K562 (cell line): ENCODE measurements around the gene GRIK5. TPM values are rescaled to one million over a fixed set of nuclear protein-coding genes. Genes with fewer than 3 reads are reported as not detected.

ENCODE experiments used
- ATAC-seq: fragments of 200-7000 bp; cut with Tn5 transposase; 3 replicates; pipeline ENCODE4 v1.9.1; 2020; ENCODE audit warnings: moderate library complexity
- BruUV-seq: library from RNA; stranded (reverse); fragments of 400-500 nt; replicated peaks from 2 replicates; lab custom pipeline; 2021; lab: Mats Ljungman, UMichigan
- CTCF ChIA-PET: fragments of 300-600 bp; formaldehyde crosslinking; extraction: SDS; loops from one replicate; lab custom pipeline; 2021; ENCODE audit warnings: low intra/inter-chr PET ratio; lab: Yijun Ruan, JAX
- POLR2A ChIA-PET: fragments of 300-600, 350-650 bp; sonication (Branson Sonifier 250); formaldehyde crosslinking; extraction: SDS; loops from one replicate; lab custom pipeline; 2021; ENCODE audit warnings: antibody characterized with exemption, inconsistent platforms; lab: Yijun Ruan, JAX
- DNase-seq, 4 experiments: peaks; one replicate each; pipeline versions ENCODE4 v3.0.0 to v3.0.0-alpha.2; 2011 to 2018; ENCODE audit warnings: low spot score in 3 of 4, mixed read lengths in 3 of 4; ENCODE audit errors: extremely low read depth in 1 of 4
- FAIRE-seq: peaks from 2 replicates; lab custom pipeline; 2011; peaks lifted over from hg19 to GRCh38; lab: Jason Lieb, UNC
- H2AFZ ChIP-seq: 2 replicates; pipeline ENCODE4 v1.6.0; 2011; ENCODE audit warnings: low read depth, low read length, control low read depth, inconsistent platforms
- H3K27ac ChIP-seq: fragments of 200-600 bp; 3 replicates; pipeline ENCODE4 v1.8.0; 2011; ENCODE audit warnings: low read depth, mild to moderate bottlenecking, control low read depth, inconsistent platforms, low read length, moderate library complexity, mixed read lengths; ENCODE audit errors: extremely low read depth
- H3K27me3 ChIP-seq, 2 experiments: fragments of 300-600 bp in 1 of 2; 2 replicates in 1 of 2; 3 replicates in 1 of 2; pipeline versions ENCODE4 v1.6.0 to v1.8.0; 2011; ENCODE audit warnings: inconsistent platforms in 2 of 2, low read length in 2 of 2, mild to moderate bottlenecking in 1 of 2, mixed read lengths in 1 of 2, moderate library complexity in 1 of 2; ENCODE audit not compliant: control insufficient read depth in 2 of 2, insufficient read depth in 2 of 2
- H3K36me3 ChIP-seq: fragments of 300-600 bp; 3 replicates; pipeline ENCODE4 v1.8.0; 2011; ENCODE audit warnings: mild to moderate bottlenecking, low read length, inconsistent platforms; ENCODE audit not compliant: control insufficient read depth, insufficient read depth
- H3K4me1 ChIP-seq, 2 experiments: fragments of 200-600 bp in 1 of 2; replicated peaks in 1 of 2; 2 replicates in 1 of 2; 3 replicates in 1 of 2; pipeline versions ENCODE4 v1.5.1 to v1.8.0; 2011; ENCODE audit warnings: inconsistent platforms in 2 of 2, low read length in 2 of 2, mild to moderate bottlenecking in 1 of 2, mixed read lengths in 1 of 2, moderate library complexity in 1 of 2; ENCODE audit not compliant: control insufficient read depth in 2 of 2, insufficient read depth in 2 of 2
- H3K4me2 ChIP-seq: 2 replicates; pipeline ENCODE4 v1.6.1; 2011; ENCODE audit warnings: low read length, control low read depth, inconsistent platforms, mixed read lengths; ENCODE audit not compliant: insufficient read depth
- H3K4me3 ChIP-seq: fragments of 200-600 bp; sonication (generic), shearing (Covaris generic); 2 replicates; pipeline ENCODE4 v1.5.1; 2016; ENCODE audit warnings: control low read depth, inconsistent platforms
- H3K79me2 ChIP-seq: fragments of 200-600 bp; 3 replicates; pipeline ENCODE4 v1.8.0; 2011; ENCODE audit warnings: low read length, inconsistent platforms; ENCODE audit not compliant: control insufficient read depth, insufficient read depth
- H3K9ac ChIP-seq, 2 experiments: 2 replicates each; pipeline versions ENCODE4 v1.6.0 to v1.6.1; 2011; ENCODE audit warnings: low read depth in 2 of 2, low read length in 2 of 2, control low read depth in 1 of 2, inconsistent platforms in 1 of 2, mild to moderate bottlenecking in 1 of 2, mixed read lengths in 1 of 2; ENCODE audit not compliant: insufficient read depth in 1 of 2
- H3K9me1 ChIP-seq: one replicate; pipeline ENCODE4 v1.6.0; 2011; ENCODE audit warnings: inconsistent platforms, mild to moderate bottlenecking, low read length, moderate library complexity; ENCODE audit not compliant: control insufficient read depth, insufficient read depth
- H3K9me3 ChIP-seq: replicated peaks from 2 replicates; pipeline ENCODE4 v1.5.1; 2011; ENCODE audit warnings: low read depth, low read length, inconsistent platforms; ENCODE audit not compliant: control insufficient read depth, insufficient read depth
- H4K20me1 ChIP-seq: replicated peaks from 2 replicates; pipeline ENCODE4 v1.6.1; 2011; ENCODE audit warnings: low read length, inconsistent platforms, mixed read lengths; ENCODE audit not compliant: control insufficient read depth, insufficient read depth
- CREBBP ChIP-seq: IDR thresholded peaks from one replicate; pipeline ENCODE4 v1.6.1; 2012; ENCODE audit warnings: low read depth, mild to moderate bottlenecking, control low read depth, inconsistent platforms, low read length
- POLR2AphosphoS5 ChIP-seq: IDR thresholded peaks from 2 replicates; pipeline ENCODE4 v1.6.1; 2011; ENCODE audit warnings: mild to moderate bottlenecking, low read depth, low read length, moderate library complexity; ENCODE audit not compliant: control insufficient read depth, insufficient read depth
- RBFOX2 ChIP-seq: fragments of 200-400 bp; formaldehyde crosslinking; IDR thresholded peaks from 2 replicates; pipeline ENCODE4 v1.6.1; 2017; ENCODE audit warnings: low read depth, mild to moderate bottlenecking, low read length, moderate library complexity
- WGBS: fragments of 100-300 bp; shearing (Covaris generic); methylation state at CpG from one replicate; pipeline ENCODE4 v1.1.6; 2016; ENCODE audit warnings: low coverage, mixed read lengths; ENCODE audit not compliant: insufficient coverage; ENCODE audit errors: missing lambda C conversion rate; 5-methylcytosine and 5-hydroxymethylcytosine counted together
- in situ Hi-C: fragments of 300-500 bp; cut with MboI; formaldehyde crosslinking; loops from 4 replicates; pipeline ENCODE4 v1.15.0; 2018; ENCODE audit warnings: inconsistent platforms, mixed read lengths
- intact Hi-C: fragments of 100-400 bp; cut with micrococcal nuclease; formaldehyde crosslinking; loops from 2 replicates; pipeline ENCODE4 v1.14.2; 2022
- polyA plus RNA-seq, 8 experiments: library from polyadenylated mRNA; depleted of rRNA in 4 of 8; stranded (reverse) in 5 of 8; unstranded in 3 of 8; fragments of >200 nt; fragmentation: Nextera tagmentation in 2 of 8; fragmentation: Illumina TruSeq in 1 of 8; extraction: Ambion mirVana in 2 of 8; extraction: Trizol in 1 of 8; gene quantifications; 2 replicates each; pipeline versions ENCODE4 v1.2.1 to v1.2.3, GENCODE V29; 2011 to 2014; ENCODE audit warnings: inconsistent platforms in 1 of 8, missing spikeins in 1 of 8
- total RNA-seq, 7 experiments: library from RNA; depleted of rRNA in 6 of 7; stranded (reverse); fragments of >200 nt in 6 of 7; fragmentation: Illumina TruSeq in 2 of 7; extraction: Trizol in 2 of 7; gene quantifications; 2 replicates each; pipeline versions ENCODE4 v1.2.1 to v1.2.3, GENCODE V29; 2011 to 2021; ENCODE audit warnings: low replicate concordance in 1 of 7
- TF ChIP-seq, protein P1 (sequence below): fragments of 200-800 bp; sonication (Bioruptor generic); IDR thresholded peaks from 2 replicates; pipeline ENCODE4 v1.6.1; 2016; ENCODE audit warnings: missing genetic modification characterization, missing compliant biosample characterization

GRIK5 gene
- total and polyA plus RNA-seq, 9 of the 15 experiments (the other 6 are each of a cell fraction or from before 2014, with no cell fraction given), result 0.04 to 0.55 (median 0.27) TPM; not detected in 2

- WGBS, result 96% methylated on average over 29 of the region's 44 CpGs
- H3K36me3 ChIP-seq, result peaks cover 45% of the 10 kb centered on the region
- H3K4me2 ChIP-seq, result no peak overlapping the region
- H3K27ac ChIP-seq, result no peak overlapping the region
- no TSS peak for BruUV-seq
- in situ Hi-C loops (no loop called here), intact Hi-C loops (no loop called here)
- FAIRE-seq, result no peak
- H3K9me1 ChIP-seq, result no peaks in the 10 kb centered on the region
- ChIA-PET CTCF (no interaction called here), POLR2A (interaction anchor here (1.5 kb wide), 1 partner anchor 13 kb away, joined by 3 read pairs; no protein-coding TSS in a partner anchor)
- TF ChIP-seq POLR2AphosphoS5 (peak; percentile 2; the same call in 1 of the 2 replicates), RBFOX2 (peak; percentile 48), CREBBP (no peak)
- no peak overlapping the region for H3K4me3 ChIP-seq
- peaks cover 41% of the 10 kb centered on the region for H3K79me2 ChIP-seq
- no peak overlapping the region for H2AFZ ChIP-seq
- no peaks in the 10 kb centered on the region for H3K27me3 ChIP-seq
- H3K9ac ChIP-seq, result no peak overlapping the region; a peak in 1 of 4 replicates
- ATAC-seq, result no peak
- no peaks in the 10 kb centered on the region for H3K9me3 ChIP-seq
- peaks cover 17% of the 10 kb centered on the region for H4K20me1 ChIP-seq
- no peak for DNase-seq
- peaks cover 11 to 36% of the 10 kb centered on the region in 2 experiments; a peak in 4 of 5 replicates for H3K4me1 ChIP-seq
Measured at GRCh38 chr19:42079886-42080763, 10.1 kb upstream of the GRIK5 start.

DNA sequence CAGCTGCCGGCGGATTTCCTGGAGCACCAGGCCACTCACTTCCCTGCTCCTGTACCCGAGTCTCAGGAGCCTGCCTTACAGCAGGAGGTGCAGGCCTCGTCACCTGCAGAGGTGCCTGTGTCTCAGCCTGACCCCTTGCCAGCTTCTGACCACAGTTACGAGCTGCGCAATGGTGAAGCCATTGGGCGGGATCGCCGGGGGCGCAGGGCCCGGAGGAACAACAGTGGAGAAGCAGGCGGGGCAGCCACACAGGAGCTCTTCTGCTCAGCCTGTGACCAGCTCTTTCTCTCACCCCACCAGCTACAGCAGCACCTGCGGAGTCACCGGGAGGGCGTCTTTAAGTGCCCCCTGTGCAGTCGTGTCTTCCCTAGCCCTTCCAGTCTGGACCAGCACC lies 9.3 kb upstream of the GRIK5 start:
- H2AFZ ChIP-seq, result no peak overlapping the region
- H3K36me3 ChIP-seq, result peaks cover 45% of the 10 kb centered on the region
- no peak overlapping the region for H3K4me2 ChIP-seq
- BruUV-seq, result no TSS peak
- WGBS, result 89% methylated on average over 15 of the region's 16 CpGs
- TF ChIP-seq, protein P1, sequence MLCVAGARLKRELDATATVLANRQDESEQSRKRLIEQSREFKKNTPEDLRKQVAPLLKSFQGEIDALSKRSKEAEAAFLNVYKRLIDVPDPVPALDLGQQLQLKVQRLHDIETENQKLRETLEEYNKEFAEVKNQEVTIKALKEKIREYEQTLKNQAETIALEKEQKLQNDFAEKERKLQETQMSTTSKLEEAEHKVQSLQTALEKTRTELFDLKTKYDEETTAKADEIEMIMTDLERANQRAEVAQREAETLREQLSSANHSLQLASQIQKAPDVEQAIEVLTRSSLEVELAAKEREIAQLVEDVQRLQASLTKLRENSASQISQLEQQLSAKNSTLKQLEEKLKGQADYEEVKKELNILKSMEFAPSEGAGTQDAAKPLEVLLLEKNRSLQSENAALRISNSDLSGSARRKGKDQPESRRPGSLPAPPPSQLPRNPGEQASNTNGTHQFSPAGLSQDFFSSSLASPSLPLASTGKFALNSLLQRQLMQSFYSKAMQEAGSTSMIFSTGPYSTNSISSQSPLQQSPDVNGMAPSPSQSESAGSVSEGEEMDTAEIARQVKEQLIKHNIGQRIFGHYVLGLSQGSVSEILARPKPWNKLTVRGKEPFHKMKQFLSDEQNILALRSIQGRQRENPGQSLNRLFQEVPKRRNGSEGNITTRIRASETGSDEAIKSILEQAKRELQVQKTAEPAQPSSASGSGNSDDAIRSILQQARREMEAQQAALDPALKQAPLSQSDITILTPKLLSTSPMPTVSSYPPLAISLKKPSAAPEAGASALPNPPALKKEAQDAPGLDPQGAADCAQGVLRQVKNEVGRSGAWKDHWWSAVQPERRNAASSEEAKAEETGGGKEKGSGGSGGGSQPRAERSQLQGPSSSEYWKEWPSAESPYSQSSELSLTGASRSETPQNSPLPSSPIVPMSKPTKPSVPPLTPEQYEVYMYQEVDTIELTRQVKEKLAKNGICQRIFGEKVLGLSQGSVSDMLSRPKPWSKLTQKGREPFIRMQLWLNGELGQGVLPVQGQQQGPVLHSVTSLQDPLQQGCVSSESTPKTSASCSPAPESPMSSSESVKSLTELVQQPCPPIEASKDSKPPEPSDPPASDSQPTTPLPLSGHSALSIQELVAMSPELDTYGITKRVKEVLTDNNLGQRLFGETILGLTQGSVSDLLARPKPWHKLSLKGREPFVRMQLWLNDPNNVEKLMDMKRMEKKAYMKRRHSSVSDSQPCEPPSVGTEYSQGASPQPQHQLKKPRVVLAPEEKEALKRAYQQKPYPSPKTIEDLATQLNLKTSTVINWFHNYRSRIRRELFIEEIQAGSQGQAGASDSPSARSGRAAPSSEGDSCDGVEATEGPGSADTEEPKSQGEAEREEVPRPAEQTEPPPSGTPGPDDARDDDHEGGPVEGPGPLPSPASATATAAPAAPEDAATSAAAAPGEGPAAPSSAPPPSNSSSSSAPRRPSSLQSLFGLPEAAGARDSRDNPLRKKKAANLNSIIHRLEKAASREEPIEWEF (CRISPR knock-in tag), result no peak
- TF ChIP-seq, all 486 proteins: peak for 0
- POLR2A ChIA-PET, result interaction anchor here (1.5 kb wide), 1 partner anchor 14 kb away, joined by 3 read pairs; no protein-coding TSS in a partner anchor
- no peak for DNase-seq
- intact Hi-C loops (no loop called here), in situ Hi-C loops (no loop called here)
- CTCF ChIA-PET, result no interaction called here
- no peak for FAIRE-seq
- ATAC-seq, result no peak
- Histone ChIP-seq H3K9me1 (no peaks in the 10 kb centered on the region), H3K4me1 (peaks cover 19 to 42% of the 10 kb centered on the region in 2 experiments), H3K9me3 (no peaks in the 10 kb centered on the region), H3K27me3 (no peaks in the 10 kb centered on the region), H3K9ac (peak overlapping the region in 1 of 2 experiments; percentile 47; a peak in 1 of 4 replicates), H3K4me3 (no peak overlapping the region), H4K20me1 (peaks cover 17% of the 10 kb centered on the region), H3K79me2 (peaks cover 48% of the 10 kb centered on the region), H3K27ac (no peak overlapping the region)
